ENCODE data around the gene ADAMTSL5. TPM values are rescaled to one million over a fixed set of nuclear protein-coding genes. Genes with fewer than 3 reads are reported as not detected.

ADAMTSL5 gene
- total and polyA plus RNA-seq, 2 of the 8 experiments (the other 6 are each of a cell fraction or from before 2014, with no cell fraction given) = 0.82 to 0.99 TPM

- 89% methylated on average over 16 of the region's 23 CpGs; no CpG with 5 or more reads in 1 of the 2 experiments for WGBS, 2 experiments (ENCODE audit: extremely low coverage in 1 of 2, insufficient coverage in 1 of 2, insufficient read length in 1 of 2, insufficient replicate concordance in 2 of 2, low coverage in 1 of 2, low lambda C conversion rate in 2 of 2, missing lambda C conversion rate in 1 of 2)
- no peak for DNase-seq (ENCODE audit: low read depth in 1 of 2, low spot score in 2 of 2)
- no peak overlapping the region for H3K4me2 ChIP-seq (ENCODE audit: insufficient read depth in 1 of 2, low read depth in 2 of 2, low read length in 2 of 2)
- no peaks in the 10 kb centered on the region; a peak in 1 of 7 replicates for H3K27me3 ChIP-seq (replicated peaks in 1 of 4; ENCODE audit: control insufficient read depth in 3 of 4, extremely low read depth in 1 of 4, insufficient read depth in 3 of 4, low read length in 3 of 4)
- H3K23me2 ChIP-seq (ENCODE audit: low read depth, low read length) = no peaks in the 10 kb centered on the region
- H2BK15ac ChIP-seq (ENCODE audit: low read length) = no peak overlapping the region
- no peak overlapping the region for H4K5ac ChIP-seq (ENCODE audit: insufficient read length, low read depth, low read length)
- no peak overlapping the region for H2AK5ac ChIP-seq (ENCODE audit: low read depth, low read length)
- no peaks in the 10 kb centered on the region for H3K79me2 ChIP-seq (ENCODE audit: control insufficient read depth in 1 of 2, insufficient read depth in 2 of 2, low read length in 2 of 2)
- H2BK120ac ChIP-seq (replicated peaks; ENCODE audit: low read depth, low read length) = no peak overlapping the region
- no peak overlapping the region for H2BK5ac ChIP-seq (ENCODE audit: low read depth, low read length)
- H2BK12ac ChIP-seq (ENCODE audit: low read depth, low read length) = no peak overlapping the region
- no peak overlapping the region for H3K9ac ChIP-seq (replicated peaks in 1 of 4; ENCODE audit: extremely low read depth in 1 of 4, low read depth in 3 of 4, low read length in 3 of 4)
- no peak overlapping the region for H2BK20ac ChIP-seq (ENCODE audit: low read length)
- H4K20me1 ChIP-seq (replicated peaks in 1 of 2; ENCODE audit: control insufficient read depth in 1 of 2, insufficient read depth in 2 of 2, low read length in 2 of 2) = peaks cover 0 to 4% of the 10 kb centered on the region in 2 experiments
- H2AFZ ChIP-seq (ENCODE audit: low read length) = no peak overlapping the region
- no peaks in the 10 kb centered on the region for H3K9me3 ChIP-seq (ENCODE audit: insufficient read depth in 2 of 2, low read depth in 1 of 2, low read length in 1 of 2)
- no peak overlapping the region for H3K56ac ChIP-seq (replicated peaks; ENCODE audit: insufficient read length, low read depth, low read length)
- H3K36me3 ChIP-seq (ENCODE audit: control insufficient read depth in 2 of 4, insufficient read depth in 4 of 4, low read length in 3 of 4) = no peaks in the 10 kb centered on the region
- no peak overlapping the region for H3K4ac ChIP-seq (replicated peaks; ENCODE audit: insufficient read length, low read depth, low read length)
- no peak overlapping the region for H4K91ac ChIP-seq (replicated peaks; ENCODE audit: insufficient read length, low read length)
- no peak overlapping the region for H3K23ac ChIP-seq (ENCODE audit: insufficient read length)
- CTCF ChIA-PET (ENCODE audit: partially characterized antibody) = interaction anchor here (2.8 kb wide), 1 partner anchor 12 kb away, joined by 8 read pairs; no protein-coding TSS in a partner anchor
- no peaks in the 10 kb centered on the region for H3K4me1 ChIP-seq (replicated peaks in 1 of 4; ENCODE audit: control insufficient read depth in 3 of 4, insufficient read depth in 4 of 4, low read length in 3 of 4)
- H3K18ac ChIP-seq (ENCODE audit: extremely low read depth, low read length) = no peak overlapping the region
- H3K14ac ChIP-seq (ENCODE audit: insufficient read length) = no peak overlapping the region
- no peak overlapping the region; the same call in 1 of the 2 replicates for H4K8ac ChIP-seq (ENCODE audit: extremely low read depth, insufficient read depth, low read length)
- H3K4me3 ChIP-seq (ENCODE audit: extremely low read depth in 1 of 4, insufficient read depth in 2 of 4, low read depth in 3 of 4, low read length in 4 of 4) = no peak overlapping the region
- no peaks in the 10 kb centered on the region for H3K79me1 ChIP-seq (ENCODE audit: low read depth, low read length)
- no peak for FAIRE-seq
- H3K27ac ChIP-seq (ENCODE audit: low read depth, low read length) = no peak overlapping the region
- POLR2A ChIA-PET (ENCODE audit: partially characterized antibody) = interaction anchor here (0.6 to 1.1 kb wide), 3 partner anchors 9 to 33 kb away, joined by 3 to 4 read pairs (median 3); no protein-coding TSS in a partner anchor
- TF ChIP-seq BRCA1 (IDR thresholded peaks at IDR 0.05; ENCODE audit: low read depth, low read length) = no peak
Observed at GRCh38 chr19:1533510-1534150, 20.8 kb upstream of the ADAMTSL5 start.
